Testis (tissue), 2 donors: Measurements from ENCODE around the gene PRKAG2.

ENCODE experiments used
- POLR2A ChIP-seq: fragments of 450-650 bp; IDR thresholded peaks from one replicate; pipeline ENCODE4 v1.6.1; 2017; ENCODE audit warnings: antibody characterized with exemption, mild to moderate bottlenecking, moderate library complexity
- TF ChIP-seq, protein P1 (sequence below), 3 experiments: fragments of 450-650 bp in 2 of 3; fragments of 200-600 bp in 1 of 3; sonication (generic) in 1 of 3; IDR thresholded peaks; one replicate each; pipeline ENCODE4 v1.5.1; 2016 to 2019; ENCODE audit warnings: antibody characterized with exemption in 3 of 3, mild to moderate bottlenecking in 2 of 3, moderate library complexity in 1 of 3

DNA sequence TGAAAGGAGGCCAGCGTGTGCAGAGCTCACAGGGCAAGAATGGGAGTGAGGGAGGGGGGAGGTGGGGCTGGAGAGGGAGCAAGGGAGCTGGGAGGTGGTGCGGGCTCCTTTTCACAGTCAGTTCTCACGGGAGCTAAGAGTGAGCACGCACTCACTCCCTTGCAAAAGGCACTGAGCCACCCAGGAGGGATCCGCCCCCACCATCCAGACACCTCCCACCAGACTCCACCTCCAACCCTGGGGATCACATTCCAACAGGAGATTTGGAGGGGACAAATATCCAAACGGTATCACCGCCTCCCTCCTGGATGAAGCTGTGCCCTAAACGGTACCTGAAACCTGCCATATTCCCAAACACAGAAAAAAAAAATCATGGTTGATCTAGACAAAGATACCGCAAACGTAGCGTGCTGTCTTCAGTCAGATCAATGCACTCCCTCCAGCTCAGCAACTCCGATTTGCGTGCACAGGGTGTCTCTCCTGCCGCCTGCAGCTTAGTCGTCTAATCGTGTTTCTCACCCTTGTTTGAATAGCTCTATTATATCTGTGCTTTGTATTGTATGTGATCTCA, 20.3 kb upstream of the PRKAG2 start:
- TF ChIP-seq, protein P1, sequence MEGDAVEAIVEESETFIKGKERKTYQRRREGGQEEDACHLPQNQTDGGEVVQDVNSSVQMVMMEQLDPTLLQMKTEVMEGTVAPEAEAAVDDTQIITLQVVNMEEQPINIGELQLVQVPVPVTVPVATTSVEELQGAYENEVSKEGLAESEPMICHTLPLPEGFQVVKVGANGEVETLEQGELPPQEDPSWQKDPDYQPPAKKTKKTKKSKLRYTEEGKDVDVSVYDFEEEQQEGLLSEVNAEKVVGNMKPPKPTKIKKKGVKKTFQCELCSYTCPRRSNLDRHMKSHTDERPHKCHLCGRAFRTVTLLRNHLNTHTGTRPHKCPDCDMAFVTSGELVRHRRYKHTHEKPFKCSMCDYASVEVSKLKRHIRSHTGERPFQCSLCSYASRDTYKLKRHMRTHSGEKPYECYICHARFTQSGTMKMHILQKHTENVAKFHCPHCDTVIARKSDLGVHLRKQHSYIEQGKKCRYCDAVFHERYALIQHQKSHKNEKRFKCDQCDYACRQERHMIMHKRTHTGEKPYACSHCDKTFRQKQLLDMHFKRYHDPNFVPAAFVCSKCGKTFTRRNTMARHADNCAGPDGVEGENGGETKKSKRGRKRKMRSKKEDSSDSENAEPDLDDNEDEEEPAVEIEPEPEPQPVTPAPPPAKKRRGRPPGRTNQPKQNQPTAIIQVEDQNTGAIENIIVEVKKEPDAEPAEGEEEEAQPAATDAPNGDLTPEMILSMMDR (IDR thresholded peaks at IDR 0.05) = no peak
- no peak for TF ChIP-seq POLR2A
